Mononuclear cell (primary cell): ENCODE measurements around the gene OXNAD1. TPM values are rescaled to one million over a fixed set of nuclear protein-coding genes. Genes with fewer than 3 reads are reported as not detected.

Experiments used
- H3K27me3 ChIP-seq: 2 replicates; pipeline ENCODE4 v1.6.0; 2011; ENCODE audit warnings: low read length, control low read depth; ENCODE audit not compliant: insufficient read depth
- H3K4me1 ChIP-seq: 2 replicates; pipeline ENCODE4 v1.5.1; 2011; ENCODE audit warnings: mild to moderate bottlenecking, low read length, control low read depth; ENCODE audit not compliant: insufficient read depth
- H3K4me3 ChIP-seq: 2 replicates; pipeline ENCODE4 v1.5.1; 2011; ENCODE audit warnings: mild to moderate bottlenecking, low read length, moderate library complexity
- H3K9me3 ChIP-seq: 2 replicates; pipeline ENCODE4 v1.5.1; 2011; ENCODE audit warnings: low read depth, mild to moderate bottlenecking, control low read depth, low read length
- total RNA-seq: library from RNA; depleted of rRNA; stranded (reverse); fragments of >200 nt; gene quantifications from one replicate; pipeline ENCODE4 v1.2.3, GENCODE V29; 2012

The OXNAD1 gene
- total RNA-seq, 1 donor, result 139 TPM

GRCh38 chr3:16280671-16281070, 15.7 kb downstream of the OXNAD1 start:
- H3K4me1 ChIP-seq, result peaks cover under 1% of the 10 kb centered on the region
- H3K4me3 ChIP-seq, result no peak overlapping the region
- no peaks in the 10 kb centered on the region for H3K27me3 ChIP-seq
- no peaks in the 10 kb centered on the region for H3K9me3 ChIP-seq

- H3K4me3 ChIP-seq, result no peak overlapping the region
- peaks cover 28% of the 10 kb centered on the region for H3K4me1 ChIP-seq
- no peaks in the 10 kb centered on the region for H3K27me3 ChIP-seq
- no peaks in the 10 kb centered on the region for H3K9me3 ChIP-seq
These were observed 19.6 kb downstream of the OXNAD1 start for GRCh38 chr3:16284633-16285032.

GRCh38 chr3:16286161-16286560, 21.1 kb downstream of the OXNAD1 start:
- no peaks in the 10 kb centered on the region for H3K27me3 ChIP-seq
- H3K4me3 ChIP-seq, result peak overlapping the region; percentile 47
- no peaks in the 10 kb centered on the region for H3K9me3 ChIP-seq
- H3K4me1 ChIP-seq, result peaks cover 34% of the 10 kb centered on the region

- peak overlapping the region; percentile 47 for H3K4me3 ChIP-seq
- H3K27me3 ChIP-seq, result no peaks in the 10 kb centered on the region
- peaks cover 40% of the 10 kb centered on the region for H3K4me1 ChIP-seq
- H3K9me3 ChIP-seq, result no peaks in the 10 kb centered on the region
These were observed 21.9 kb downstream of the OXNAD1 start for GRCh38 chr3:16286751-16287543.

- H3K27me3 ChIP-seq, result no peaks in the 10 kb centered on the region
- peaks cover 45% of the 10 kb centered on the region for H3K4me1 ChIP-seq
- peaks cover 6% of the 10 kb centered on the region for H3K9me3 ChIP-seq
- H3K4me3 ChIP-seq, result peak overlapping the region; percentile 47
These were observed 23.7 kb downstream of the OXNAD1 start for GRCh38 chr3:16288664-16289063.

- peaks cover 7% of the 10 kb centered on the region for H3K9me3 ChIP-seq
- H3K4me3 ChIP-seq, result peak overlapping the region; percentile 47
- peaks cover 45% of the 10 kb centered on the region for H3K4me1 ChIP-seq
- no peaks in the 10 kb centered on the region for H3K27me3 ChIP-seq
These were observed 24.3 kb downstream of the OXNAD1 start for GRCh38 chr3:16289144-16289889.

GRCh38 chr3:16290007-16290826, 25.2 kb downstream of the OXNAD1 start:
- Histone ChIP-seq H3K4me1 (peaks cover 45% of the 10 kb centered on the region), H3K4me3 (peak overlapping the region; percentile 47), H3K27me3 (no peaks in the 10 kb centered on the region), H3K9me3 (peaks cover 7% of the 10 kb centered on the region)

- Histone ChIP-seq H3K27me3 (no peaks in the 10 kb centered on the region), H3K4me1 (peaks cover 47% of the 10 kb centered on the region), H3K9me3 (peaks cover 7% of the 10 kb centered on the region), H3K4me3 (no peak overlapping the region)
These were observed 25.8 kb downstream of the OXNAD1 start for GRCh38 chr3:16290827-16291196.

- Histone ChIP-seq H3K27me3 (no peaks in the 10 kb centered on the region), H3K4me1 (peaks cover 34% of the 10 kb centered on the region), H3K4me3 (no peak overlapping the region), H3K9me3 (peaks cover 7% of the 10 kb centered on the region)
These were observed 29.8 kb downstream of the OXNAD1 start for GRCh38 chr3:16294844-16295243.

- Histone ChIP-seq H3K4me3 (no peak overlapping the region), H3K4me1 (peaks cover 37% of the 10 kb centered on the region)
These were observed 30.4 kb downstream of the OXNAD1 start for GRCh38 chr3:16295298-16295890.

GRCh38 chr3:16297997-16298885, 33.2 kb downstream of the OXNAD1 start:
- Histone ChIP-seq H3K4me1 (peaks cover 48% of the 10 kb centered on the region), H3K4me3 (no peak overlapping the region)

More at GRCh38 chr3:16295298-16295890, 30.4 kb downstream of the OXNAD1 start:
- Histone ChIP-seq H3K27me3 (no peaks in the 10 kb centered on the region), H3K9me3 (peaks cover 7% of the 10 kb centered on the region)

GRCh38 chr3:16298891-16299290, 33.9 kb downstream of the OXNAD1 start:
- peaks cover 49% of the 10 kb centered on the region for H3K4me1 ChIP-seq
- no peaks in the 10 kb centered on the region for H3K27me3 ChIP-seq
- H3K9me3 ChIP-seq, result no peaks in the 10 kb centered on the region
- H3K4me3 ChIP-seq, result no peak overlapping the region

More at GRCh38 chr3:16297997-16298885, 33.2 kb downstream of the OXNAD1 start:
- Histone ChIP-seq H3K27me3 (no peaks in the 10 kb centered on the region), H3K9me3 (peaks cover 6% of the 10 kb centered on the region)

GRCh38 chr3:16299746-16300145, 34.7 kb downstream of the OXNAD1 start:
- no peaks in the 10 kb centered on the region for H3K27me3 ChIP-seq
- H3K9me3 ChIP-seq, result no peaks in the 10 kb centered on the region
- peaks cover 54% of the 10 kb centered on the region for H3K4me1 ChIP-seq
- H3K4me3 ChIP-seq, result no peak overlapping the region

- H3K4me3 ChIP-seq, result no peak overlapping the region
- no peaks in the 10 kb centered on the region for H3K9me3 ChIP-seq
- H3K4me1 ChIP-seq, result peaks cover 58% of the 10 kb centered on the region
- no peaks in the 10 kb centered on the region for H3K27me3 ChIP-seq
These were observed 35.3 kb downstream of the OXNAD1 start for GRCh38 chr3:16300307-16300706.
